Stimulated activated CD4-positive, alpha-beta T cell treated with anti-CD3 and anti-CD28 coated beads, Interleukin-2, amount 100 ng/mL, for 48 hours (primary cell): ENCODE measurements around the gene XRCC5.

ENCODE experiments used
- DNase-seq, 2 donors: peaks; one replicate each; pipeline ENCODE4 v3.0.0-alpha.2; 2020

The XRCC5 gene

DNA sequence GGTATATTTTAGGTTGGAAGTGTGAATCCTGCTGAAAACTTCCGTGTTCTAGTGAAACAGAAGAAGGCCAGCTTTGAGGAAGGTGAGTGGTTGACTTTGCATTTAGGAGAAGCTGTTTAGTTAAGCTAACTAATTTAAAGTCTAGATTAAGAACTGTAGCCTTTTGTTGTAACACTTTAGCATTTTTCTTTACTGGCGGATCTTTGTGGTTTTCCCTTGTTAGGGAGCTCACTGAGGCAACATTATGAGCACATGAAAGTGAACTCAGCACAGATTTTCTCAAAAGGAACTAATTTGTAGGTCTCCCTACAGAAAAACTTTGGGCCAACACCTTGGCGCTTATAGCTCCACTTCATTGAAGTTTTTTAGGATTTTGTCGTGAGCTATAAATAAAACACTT lies 52.8 kb downstream of the XRCC5 start:
- DNase-seq = no peak

GRCh38 chr2:216163518-216163917 lies 54.4 kb downstream of the XRCC5 start:
- no peak for DNase-seq

- DNase-seq = no peak
Observed at GRCh38 chr2:216164087-216164486, 54.9 kb downstream of the XRCC5 start.

DNA sequence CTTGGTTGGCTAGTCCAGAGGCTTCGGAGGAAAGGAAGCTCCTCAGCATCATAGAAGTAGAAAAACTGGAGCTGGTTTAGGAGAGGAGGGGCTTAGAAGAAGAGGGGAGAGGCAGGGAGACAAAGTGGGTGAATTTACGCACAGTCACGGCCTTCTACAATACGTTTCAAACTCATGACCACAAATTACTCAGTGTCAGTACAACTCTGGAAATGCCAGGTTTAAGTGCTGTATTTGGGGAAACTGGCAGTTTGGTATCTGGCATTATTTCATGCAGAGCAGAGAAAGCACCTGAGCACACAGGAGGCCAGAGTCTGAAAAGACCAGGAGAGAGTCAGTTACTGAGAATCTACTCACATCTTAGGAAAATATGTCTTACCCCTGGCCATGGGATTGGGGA lies 55.4 kb downstream of the XRCC5 start:
- DNase-seq = no peak

DNA sequence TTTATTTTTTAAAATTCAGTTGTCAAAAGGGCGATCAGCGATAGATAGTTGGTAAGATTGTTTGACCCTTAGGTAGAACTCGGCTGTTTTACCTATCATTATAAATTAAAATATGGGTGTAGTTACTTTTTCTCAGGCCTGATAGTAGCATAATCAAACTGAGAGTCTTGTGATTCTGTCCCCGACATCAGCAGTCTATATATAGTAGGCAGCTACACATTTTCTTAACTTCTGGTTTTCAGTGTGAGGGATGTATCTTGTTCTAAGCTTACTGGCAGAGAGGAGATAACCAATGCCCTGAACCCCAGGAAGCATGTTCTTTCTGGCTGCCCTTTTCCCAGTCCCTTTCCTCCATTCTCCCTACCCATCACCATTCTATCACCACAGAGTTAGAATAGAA lies 56.6 kb downstream of the XRCC5 start:
- no peak for DNase-seq

DNA sequence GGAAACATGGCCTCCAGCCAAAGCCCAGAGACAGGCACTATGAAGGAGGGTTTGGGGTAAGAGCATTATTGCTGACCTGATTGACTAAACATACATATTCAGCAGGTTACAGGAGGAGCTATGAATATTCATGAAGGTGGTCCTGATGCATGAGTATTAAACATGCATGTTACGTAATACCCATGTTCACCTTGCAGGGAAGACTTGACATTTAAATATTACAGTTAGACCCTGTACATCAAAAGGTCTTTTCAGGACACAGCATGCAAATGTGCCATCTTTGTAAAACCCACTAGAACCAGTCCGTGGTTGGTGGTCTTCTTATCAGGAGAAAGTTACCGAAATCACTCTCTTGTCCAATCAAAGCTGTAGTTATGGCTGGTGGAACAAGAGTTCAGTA lies 59.9 kb downstream of the XRCC5 start:
- no peak for DNase-seq

- no peak for DNase-seq
Observed at GRCh38 chr2:216170076-216170763, 61.1 kb downstream of the XRCC5 start.

DNA sequence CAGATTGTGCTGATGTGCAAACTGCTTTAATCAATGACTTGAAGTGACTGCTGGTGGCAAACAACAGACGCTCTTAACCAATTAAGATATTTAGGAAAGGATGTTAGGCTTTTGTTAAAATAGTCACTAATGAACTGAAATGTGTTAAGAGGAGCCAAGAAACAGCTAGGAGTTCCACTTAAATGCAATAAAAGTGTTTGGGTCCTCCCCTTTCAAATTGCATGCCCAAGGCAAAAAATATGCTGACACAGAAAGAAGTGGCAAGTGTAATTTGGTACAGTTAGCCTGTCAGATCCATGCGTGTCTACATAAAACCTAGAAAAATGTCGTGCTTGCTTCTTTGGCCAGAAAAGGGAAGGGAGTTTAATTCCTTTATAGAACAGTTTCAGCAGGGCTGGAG lies 61.9 kb downstream of the XRCC5 start:
- no peak for DNase-seq

DNA sequence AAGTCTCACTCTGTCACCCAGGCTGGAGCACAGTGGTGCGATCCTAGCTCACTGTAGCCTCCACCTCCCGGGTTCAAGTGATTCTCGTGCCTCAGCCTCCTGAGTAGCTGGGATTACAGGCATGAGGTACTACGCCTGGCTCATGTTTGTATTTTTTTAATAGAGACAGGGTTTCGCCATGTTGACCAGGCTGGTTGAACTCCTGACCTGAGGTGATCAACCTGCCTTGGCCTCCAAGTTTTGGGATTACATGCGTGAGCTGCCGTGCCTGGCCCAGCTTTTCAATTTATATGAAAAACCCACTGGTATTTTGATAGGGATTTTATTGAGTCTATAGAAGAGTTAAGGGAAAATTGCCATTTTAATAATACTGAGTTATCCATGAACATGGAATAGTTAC lies 63.3 kb downstream of the XRCC5 start:
- no peak for DNase-seq

DNA sequence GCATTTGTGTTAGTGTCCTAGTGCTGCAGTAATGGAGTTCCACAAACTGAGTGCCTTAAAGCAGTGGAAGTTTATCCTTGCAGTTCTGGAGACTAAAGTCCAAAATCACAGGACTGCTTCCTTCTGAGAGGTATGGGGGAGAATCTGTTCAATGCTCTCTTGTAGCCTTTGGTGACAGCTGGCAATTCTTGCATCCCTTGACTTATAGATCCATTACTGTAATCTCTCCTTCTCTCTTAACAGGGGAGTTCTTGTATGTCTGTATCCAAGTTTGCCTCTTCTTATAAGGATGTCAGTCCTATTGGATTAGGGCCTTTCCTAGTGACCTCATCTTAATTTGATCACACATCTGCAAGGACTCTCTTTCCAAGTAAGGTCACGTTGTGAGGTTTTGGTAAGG lies 69.9 kb downstream of the XRCC5 start:
- no peak for DNase-seq

DNA sequence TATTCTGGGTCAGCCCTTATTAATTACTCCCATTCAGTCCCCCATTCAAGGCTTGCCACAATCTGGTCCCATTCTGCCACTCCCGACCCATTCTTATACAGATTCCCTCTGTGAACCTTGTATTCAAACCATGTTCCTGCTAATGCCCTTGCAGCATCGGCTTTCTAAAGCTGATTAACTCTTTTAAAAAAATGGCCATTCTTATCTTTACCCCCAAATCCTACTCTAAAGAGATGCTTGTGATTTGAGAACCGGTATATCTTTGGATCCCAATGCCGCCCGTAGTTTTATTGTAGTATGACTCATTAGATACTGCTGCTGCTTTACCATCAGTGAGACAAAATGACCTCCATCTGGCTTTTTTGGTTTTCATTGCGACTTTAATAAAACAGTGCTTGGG lies 72.2 kb downstream of the XRCC5 start:
- DNase-seq = no peak

DNA sequence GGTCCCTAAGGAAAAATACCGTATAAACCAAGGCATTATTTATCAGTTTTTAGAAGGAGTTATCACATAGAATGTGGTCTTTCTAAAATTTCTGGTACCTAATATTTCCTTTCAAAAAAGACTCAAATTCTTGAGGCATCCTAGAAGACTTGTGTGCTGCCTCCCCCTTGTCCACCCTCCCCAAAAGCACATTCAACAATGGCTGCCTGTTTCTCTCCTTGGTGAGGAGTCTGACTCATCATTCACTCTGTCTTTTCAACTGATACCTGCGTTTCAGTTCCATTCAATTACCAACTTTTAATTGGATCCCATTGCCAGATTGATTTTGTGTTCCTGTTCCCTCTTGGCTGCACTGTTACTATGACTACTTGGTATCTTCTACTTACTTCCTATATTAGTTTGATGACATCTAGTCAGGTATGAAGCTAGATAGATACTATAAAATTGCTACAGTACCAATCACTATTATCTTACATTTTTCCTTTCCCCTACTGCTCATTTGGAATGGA lies 72.9 kb downstream of the XRCC5 start:
- DNase-seq = no peak

DNA sequence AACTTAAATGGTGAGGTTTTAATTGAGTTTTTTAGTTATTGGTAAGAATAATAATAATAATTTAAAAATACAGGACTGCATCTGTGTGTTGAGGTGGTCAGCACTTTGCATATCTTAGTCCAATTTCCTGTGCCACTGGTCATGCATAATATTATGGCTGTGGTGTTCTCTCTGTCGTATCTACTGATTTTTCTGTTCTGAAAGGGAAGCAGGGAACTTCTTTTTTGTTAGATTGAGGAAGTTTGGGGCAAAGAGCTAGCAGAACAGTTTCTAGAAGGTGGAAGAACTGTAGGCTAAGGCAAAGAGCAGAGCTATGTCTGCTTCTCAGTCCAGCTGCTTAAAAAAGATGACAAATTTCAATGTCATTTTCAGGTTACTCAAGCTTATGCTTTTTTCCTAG lies 74.3 kb downstream of the XRCC5 start:
- DNase-seq = no peak

DNA sequence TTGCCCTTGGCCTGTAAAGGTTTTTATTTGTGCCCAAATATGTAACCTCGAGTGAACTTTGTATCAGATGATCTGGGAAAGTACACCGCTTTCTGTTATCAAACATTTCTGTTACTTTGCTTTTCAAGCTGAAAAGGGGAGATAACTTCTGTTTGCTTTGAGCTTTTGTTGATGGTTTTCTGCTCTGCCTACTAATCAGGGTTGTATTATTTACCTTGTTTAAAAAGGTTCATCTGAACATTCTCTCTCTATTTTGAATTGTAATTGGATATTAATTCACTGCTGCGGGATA lies 79.4 kb downstream of the XRCC5 start:
- no peak for DNase-seq

GRCh38 chr2:216188956-216189355 lies 79.8 kb downstream of the XRCC5 start:
- no peak for DNase-seq

GRCh38 chr2:216189410-216189809 lies 80.3 kb downstream of the XRCC5 start:
- DNase-seq = no peak

- DNase-seq = no peak
Observed at GRCh38 chr2:216192181-216192580, 83.0 kb downstream of the XRCC5 start.

GRCh38 chr2:216192931-216193330 lies 83.8 kb downstream of the XRCC5 start:
- DNase-seq = no peak

GRCh38 chr2:216194013-216194412 lies 84.9 kb downstream of the XRCC5 start:
- no peak for DNase-seq

- DNase-seq = no peak
Observed at GRCh38 chr2:216194561-216194960, 85.4 kb downstream of the XRCC5 start.

DNA sequence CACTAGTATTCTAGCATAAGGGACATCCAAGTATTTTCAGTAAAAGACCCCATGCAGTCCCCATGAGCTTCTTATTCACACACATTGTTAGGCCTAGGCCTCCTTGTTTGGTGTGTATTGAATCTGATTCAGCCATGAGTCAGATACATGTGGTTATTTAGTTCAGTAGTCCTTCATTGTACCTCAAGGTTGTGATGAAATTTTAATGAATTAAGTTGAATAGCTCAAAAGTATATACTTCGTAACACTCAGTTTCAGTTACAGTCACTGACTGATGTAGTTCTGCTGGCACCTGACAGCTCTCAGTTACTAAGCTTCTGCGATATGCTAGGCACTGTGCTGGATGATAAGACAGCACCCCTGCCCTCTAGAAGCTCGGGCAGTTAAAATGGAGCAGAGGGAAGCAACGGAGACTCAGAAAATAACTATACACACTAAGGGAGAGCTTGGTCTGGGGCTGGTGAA lies 86.4 kb downstream of the XRCC5 start:
- DNase-seq = no peak

DNA sequence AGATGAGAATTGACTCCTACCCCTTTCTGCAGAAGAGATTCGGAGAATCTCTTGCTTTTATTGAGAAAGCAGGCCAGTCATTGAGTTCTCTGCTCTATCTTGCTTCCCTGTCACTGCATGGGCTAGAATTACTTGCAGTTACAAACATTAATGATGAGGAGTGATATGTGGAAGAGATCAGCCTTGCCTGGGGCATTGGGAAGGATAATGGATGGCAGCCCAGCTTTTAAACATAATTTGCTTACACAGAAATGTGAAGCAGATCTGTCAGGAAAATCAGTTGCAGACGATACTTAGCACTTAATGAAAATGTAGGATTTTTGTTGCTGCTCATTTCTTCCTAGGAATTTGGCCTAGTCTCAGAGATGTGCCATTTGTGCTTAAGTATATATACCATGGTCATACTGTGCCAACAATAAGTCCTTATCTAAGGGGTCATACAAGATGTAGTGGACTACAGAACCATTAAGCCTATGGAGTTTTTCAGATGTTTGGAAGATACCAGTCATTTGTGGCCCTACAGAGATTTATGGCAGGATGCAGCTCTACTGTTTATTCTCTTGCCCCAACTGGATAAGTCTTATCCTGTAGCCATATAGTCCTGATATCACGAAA lies 92.7 kb downstream of the XRCC5 start:
- DNase-seq = no peak

DNA sequence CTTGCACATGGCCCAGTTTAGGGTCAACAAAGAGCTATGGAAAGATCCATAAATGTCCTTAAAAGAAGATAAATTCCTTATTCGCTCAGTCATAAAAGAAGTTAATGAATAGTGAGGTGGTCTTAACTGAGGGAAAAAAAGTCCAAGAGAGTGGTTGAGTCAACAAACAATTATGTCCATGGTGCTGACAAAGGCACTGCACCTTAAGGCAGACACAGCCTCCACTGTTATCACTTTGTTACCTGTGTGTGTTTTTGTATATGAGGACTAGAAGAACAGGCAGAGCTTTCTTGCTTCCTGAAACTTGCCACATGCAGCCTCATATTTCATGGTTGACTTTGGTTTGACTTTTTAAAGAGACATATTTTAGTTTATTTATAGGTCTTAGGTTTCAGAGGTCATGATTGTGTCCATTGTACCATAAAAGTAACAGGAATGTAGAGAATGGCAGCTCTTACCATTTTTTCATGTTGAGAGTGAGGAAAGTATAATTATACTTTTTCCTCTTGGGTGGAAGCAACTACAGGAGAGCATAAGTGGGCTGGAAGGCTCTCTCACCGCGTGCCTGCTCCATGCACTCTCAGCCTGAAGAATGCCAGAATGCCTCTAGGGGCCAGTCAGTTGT lies 93.6 kb downstream of the XRCC5 start:
- no peak for DNase-seq

- no peak for DNase-seq
Observed at GRCh38 chr2:216205486-216205885, 96.3 kb downstream of the XRCC5 start.
